CD14-positive monocyte (primary cell): Measurements from ENCODE around the gene CYP27A1. TPM values are rescaled to one million over a fixed set of nuclear protein-coding genes. Genes with fewer than 3 reads are reported as not detected.

Source experiments
- DNase-seq, 3 donors: peaks; one replicate each; pipeline ENCODE4 v3.0.0-alpha.2; 2011 to 2022
- H2AFZ ChIP-seq: 2 replicates; pipeline ENCODE4 v1.6.0; 2012; ENCODE audit warnings: mild to moderate bottlenecking, low read depth, low read length, inconsistent platforms; ENCODE audit not compliant: insufficient read depth, poor library complexity, severe bottlenecking
- H3K27ac ChIP-seq, 2 donors: 1 replicate in 1 of 2; 2 replicates in 1 of 2; pipeline ENCODE4 v1.5.1; 2012 to 2013; ENCODE audit warnings: low read length in 2 of 2, control low read depth in 1 of 2, inconsistent platforms in 1 of 2, low read depth in 1 of 2, mild to moderate bottlenecking in 1 of 2
- H3K27me3 ChIP-seq, 2 donors: one replicate each; pipeline versions ENCODE4 v1.6.0 to v1.6.1; 2011 to 2013; ENCODE audit warnings: low read length in 2 of 2; ENCODE audit not compliant: control insufficient read depth in 2 of 2, insufficient read depth in 2 of 2
- H3K36me3 ChIP-seq, 2 donors: replicated peaks in 1 of 2; 1 replicate in 1 of 2; 2 replicates in 1 of 2; pipeline versions ENCODE4 v1.5.1 to v1.6.1; 2012 to 2013; ENCODE audit warnings: low read length in 2 of 2, control low read depth in 1 of 2, inconsistent platforms in 1 of 2, mild to moderate bottlenecking in 1 of 2; ENCODE audit not compliant: insufficient read depth in 2 of 2, control insufficient read depth in 1 of 2
- H3K4me1 ChIP-seq, 2 donors: 1 replicate in 1 of 2; 2 replicates in 1 of 2; pipeline versions ENCODE4 v1.5.1 to v1.6.1; 2012 to 2013; ENCODE audit warnings: low read length in 2 of 2, control low read depth in 1 of 2, inconsistent platforms in 1 of 2, mild to moderate bottlenecking in 1 of 2, moderate library complexity in 1 of 2; ENCODE audit not compliant: insufficient read depth in 2 of 2, control insufficient read depth in 1 of 2
- H3K4me2 ChIP-seq: replicated peaks from 2 replicates; pipeline ENCODE3; 2012; ENCODE audit warnings: low read length, moderate library complexity, mild to moderate bottlenecking; ENCODE audit not compliant: poor library complexity, severe bottlenecking; ENCODE audit errors: extremely low read depth
- H3K4me3 ChIP-seq, 3 experiments: fragments of 200-600 bp in 1 of 3; sonication (generic) in 1 of 3; replicated peaks in 1 of 3; 1 replicate in 2 of 3; 2 replicates in 1 of 3; pipeline ENCODE4 v1.5.1; 2011 to 2013; ENCODE audit warnings: low read length in 3 of 3, mild to moderate bottlenecking in 3 of 3, control low read depth in 2 of 3, low read depth in 2 of 3, inconsistent platforms in 1 of 3, moderate library complexity in 1 of 3
- H3K79me2 ChIP-seq: 2 replicates; pipeline ENCODE4 v1.6.0; 2012; ENCODE audit warnings: mild to moderate bottlenecking, control low read depth, inconsistent platforms, low read length, moderate library complexity; ENCODE audit not compliant: insufficient read depth
- H3K9ac ChIP-seq: 2 replicates; pipeline ENCODE4 v1.6.0; 2017; ENCODE audit warnings: low read length, mild to moderate bottlenecking; ENCODE audit not compliant: insufficient read depth, poor library complexity, severe bottlenecking
- H3K9me3 ChIP-seq, 2 donors: replicated peaks in 1 of 2; 1 replicate in 1 of 2; 2 replicates in 1 of 2; pipeline versions ENCODE4 v1.5.1 to v1.6.1; 2012 to 2013; ENCODE audit warnings: low read length in 2 of 2, control low read depth in 1 of 2; ENCODE audit not compliant: control insufficient read depth in 1 of 2, insufficient read depth in 1 of 2
- H4K20me1 ChIP-seq: 2 replicates; pipeline ENCODE4 v1.6.0; 2012; ENCODE audit warnings: mild to moderate bottlenecking, low read length, control low read depth, moderate library complexity; ENCODE audit not compliant: insufficient read depth
- H3K27ac Mint-ChIP-seq, 7 donors: one replicate each; pipeline ENCODE4 v1.8.0; 2020; ENCODE audit warnings: mild to moderate bottlenecking in 7 of 7, mixed read lengths in 7 of 7, moderate library complexity in 6 of 7, inconsistent platforms in 2 of 7
- H3K27me3 Mint-ChIP-seq, 3 donors: one replicate each; pipeline ENCODE4 v1.8.0; 2021 to 2022; ENCODE audit warnings: low read depth in 3 of 3, mild to moderate bottlenecking in 3 of 3, mixed read lengths in 3 of 3, moderate library complexity in 3 of 3, inconsistent platforms in 1 of 3
- H3K36me3 Mint-ChIP-seq, 2 donors: one replicate each; pipeline ENCODE4 v1.8.0; 2020; ENCODE audit warnings: mixed read lengths in 2 of 2, inconsistent platforms in 1 of 2, mild to moderate bottlenecking in 1 of 2
- H3K4me1 Mint-ChIP-seq: one replicate; pipeline ENCODE4 v1.8.0; 2020; ENCODE audit warnings: mild to moderate bottlenecking, mixed read lengths
- H3K4me3 Mint-ChIP-seq, 2 donors: one replicate each; pipeline ENCODE4 v1.8.0; 2020; ENCODE audit warnings: mild to moderate bottlenecking in 2 of 2, mixed read lengths in 2 of 2, moderate library complexity in 1 of 2
- H3K9me3 Mint-ChIP-seq, 7 donors: one replicate each; pipeline ENCODE4 v1.8.0; 2020 to 2022; ENCODE audit warnings: mixed read lengths in 7 of 7, mild to moderate bottlenecking in 6 of 7, moderate library complexity in 6 of 7, inconsistent platforms in 2 of 7
- WGBS: methylation state at CpG from one replicate; pipeline ENCODE4 v1.1.5; 2013; ENCODE audit warnings: missing lambda C conversion rate; ENCODE audit not compliant: insufficient coverage; 5-methylcytosine and 5-hydroxymethylcytosine counted together
- intact Hi-C, 2 donors: fragments of 100-400 bp; cut with micrococcal nuclease; formaldehyde crosslinking; loops; one replicate each; pipeline versions ENCODE4 v1.15.0 to v1.15.1; 2023
- polyA plus RNA-seq, 3 donors: library from polyadenylated mRNA; depleted of rRNA in 1 of 3; unstranded in 2 of 3; stranded (reverse) in 1 of 3; fragments of 300-500 nt in 2 of 3; fragments of >200 nt in 1 of 3; fragmentation: Illumina TruSeq in 2 of 3; gene quantifications; 1 replicate in 2 of 3; 2 replicates in 1 of 3; pipeline ENCODE4 v1.2.3, GENCODE V29; 2012 to 2021
- TF ChIP-seq, protein P1 (sequence below): fragments of 200-600 bp; IDR thresholded peaks from one replicate; pipeline ENCODE4 v1.8.0; 2022; ENCODE audit warnings: antibody characterized with exemption, mild to moderate bottlenecking

The CYP27A1 gene
- polyA plus RNA-seq, 3 donors: 151 to 218 (median 214) TPM

DNA sequence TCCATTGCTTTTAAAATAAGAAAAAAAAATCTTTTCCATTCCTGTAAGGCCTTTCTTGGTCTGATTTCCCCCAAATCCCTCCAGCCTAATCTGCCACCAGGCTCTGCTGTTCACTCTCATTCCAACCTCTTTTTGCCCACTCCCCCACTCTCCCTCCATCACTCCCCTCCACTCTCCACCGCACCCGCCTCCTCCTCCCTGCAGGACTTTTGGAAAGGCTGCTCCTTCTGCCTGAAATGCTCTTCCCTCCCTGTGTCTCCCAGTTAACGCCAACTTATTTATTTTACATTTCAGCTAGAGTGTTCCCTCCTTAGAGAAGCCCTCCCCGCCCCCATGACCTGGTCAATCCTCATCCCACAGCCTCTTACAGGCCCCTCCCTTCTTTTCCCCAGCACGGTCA, 72.9 kb downstream of the CYP27A1 start:
- Histone ChIP-seq H3K79me2 (no peaks in the 10 kb centered on the region), H2AFZ (no peak overlapping the region), H3K9me3 (peaks cover 0 to 17% of the 10 kb centered on the region in 2 donors), H3K9ac (no peak overlapping the region), H3K4me3 (no peak overlapping the region), H3K36me3 (no peaks in the 10 kb centered on the region), H3K4me1 (peaks cover 16 to 22% of the 10 kb centered on the region in 2 donors), H4K20me1 (no peaks in the 10 kb centered on the region), H3K27ac (no peak overlapping the region), H3K27me3 (peaks cover 48 to 63% of the 10 kb centered on the region in 2 donors), H3K4me2 (no peak overlapping the region)
- intact Hi-C loops: no loop called here
- H3K27me3 Mint-ChIP-seq: peaks cover 62 to 83% (median 83%) of the 10 kb centered on the region in 3 donors
- H3K4me3 Mint-ChIP-seq: peak overlapping the region in 1 of 2 donors; percentile 4
- H3K27ac Mint-ChIP-seq: no peak overlapping the region
- peaks cover 25% of the 10 kb centered on the region for H3K4me1 Mint-ChIP-seq
- H3K36me3 Mint-ChIP-seq: peaks cover 4% of the 10 kb centered on the region in 2 donors
- DNase-seq: no peak
- peaks cover 0 to 40% (median 7%) of the 10 kb centered on the region in 7 donors for H3K9me3 Mint-ChIP-seq
- 70% methylated on average over 2 of the region's 5 CpGs for WGBS
- TF ChIP-seq, protein P1, sequence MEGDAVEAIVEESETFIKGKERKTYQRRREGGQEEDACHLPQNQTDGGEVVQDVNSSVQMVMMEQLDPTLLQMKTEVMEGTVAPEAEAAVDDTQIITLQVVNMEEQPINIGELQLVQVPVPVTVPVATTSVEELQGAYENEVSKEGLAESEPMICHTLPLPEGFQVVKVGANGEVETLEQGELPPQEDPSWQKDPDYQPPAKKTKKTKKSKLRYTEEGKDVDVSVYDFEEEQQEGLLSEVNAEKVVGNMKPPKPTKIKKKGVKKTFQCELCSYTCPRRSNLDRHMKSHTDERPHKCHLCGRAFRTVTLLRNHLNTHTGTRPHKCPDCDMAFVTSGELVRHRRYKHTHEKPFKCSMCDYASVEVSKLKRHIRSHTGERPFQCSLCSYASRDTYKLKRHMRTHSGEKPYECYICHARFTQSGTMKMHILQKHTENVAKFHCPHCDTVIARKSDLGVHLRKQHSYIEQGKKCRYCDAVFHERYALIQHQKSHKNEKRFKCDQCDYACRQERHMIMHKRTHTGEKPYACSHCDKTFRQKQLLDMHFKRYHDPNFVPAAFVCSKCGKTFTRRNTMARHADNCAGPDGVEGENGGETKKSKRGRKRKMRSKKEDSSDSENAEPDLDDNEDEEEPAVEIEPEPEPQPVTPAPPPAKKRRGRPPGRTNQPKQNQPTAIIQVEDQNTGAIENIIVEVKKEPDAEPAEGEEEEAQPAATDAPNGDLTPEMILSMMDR: no peak

GRCh38 chr2:218855305-218856166, 73.6 kb downstream of the CYP27A1 start:
- Histone ChIP-seq H2AFZ (no peak overlapping the region), H3K9me3 (peaks cover 0 to 23% of the 10 kb centered on the region in 2 donors), H3K27me3 (peaks cover 55 to 70% of the 10 kb centered on the region in 2 donors), H3K36me3 (no peaks in the 10 kb centered on the region), H3K4me1 (peaks cover 16 to 29% of the 10 kb centered on the region in 2 donors), H3K4me3 (no peak overlapping the region), H4K20me1 (no peaks in the 10 kb centered on the region), H3K27ac (no peak overlapping the region), H3K9ac (no peak overlapping the region), H3K79me2 (no peaks in the 10 kb centered on the region), H3K4me2 (no peak overlapping the region)
- Mint-ChIP-seq H3K9me3 (peaks cover 0 to 47% (median 11%) of the 10 kb centered on the region in 7 donors), H3K36me3 (peaks cover 4% of the 10 kb centered on the region in 2 donors), H3K4me3 (peak overlapping the region in 1 of 2 donors; percentile 58), H3K27ac (no peak overlapping the region), H3K4me1 (peaks cover 31% of the 10 kb centered on the region), H3K27me3 (peaks cover 66 to 86% (median 85%) of the 10 kb centered on the region in 3 donors)
- TF ChIP-seq, protein P1: no peak
- intact Hi-C loops: loop anchor here in 1 of 2 donors (2.0 kb wide), 1 partner anchor 37 kb away; no protein-coding TSS in a partner anchor
- WGBS: 42% methylated on average over 4 of the region's 14 CpGs
- DNase-seq: no peak
